Fibroblast of lung (primary cell): Measurements from ENCODE around the gene PLA2G1B.

Experiments used
- CTCF ChIP-seq, 2 donors: IDR thresholded peaks in 1 of 2; conservative IDR thresholded peaks in 1 of 2; 1 replicate in 1 of 2; 2 replicates in 1 of 2; pipeline ENCODE4 v1.5.1; 2011 to 2012; ENCODE audit warnings: low read length in 2 of 2, control low read depth in 1 of 2, inconsistent platforms in 1 of 2, low read depth in 1 of 2, mild to moderate bottlenecking in 1 of 2
- EZH2 ChIP-seq: IDR thresholded peaks from 2 replicates; pipeline ENCODE4 v1.5.1; 2012; ENCODE audit warnings: low read length, control low read depth, mild to moderate bottlenecking; ENCODE audit errors: missing control alignments

DNA sequence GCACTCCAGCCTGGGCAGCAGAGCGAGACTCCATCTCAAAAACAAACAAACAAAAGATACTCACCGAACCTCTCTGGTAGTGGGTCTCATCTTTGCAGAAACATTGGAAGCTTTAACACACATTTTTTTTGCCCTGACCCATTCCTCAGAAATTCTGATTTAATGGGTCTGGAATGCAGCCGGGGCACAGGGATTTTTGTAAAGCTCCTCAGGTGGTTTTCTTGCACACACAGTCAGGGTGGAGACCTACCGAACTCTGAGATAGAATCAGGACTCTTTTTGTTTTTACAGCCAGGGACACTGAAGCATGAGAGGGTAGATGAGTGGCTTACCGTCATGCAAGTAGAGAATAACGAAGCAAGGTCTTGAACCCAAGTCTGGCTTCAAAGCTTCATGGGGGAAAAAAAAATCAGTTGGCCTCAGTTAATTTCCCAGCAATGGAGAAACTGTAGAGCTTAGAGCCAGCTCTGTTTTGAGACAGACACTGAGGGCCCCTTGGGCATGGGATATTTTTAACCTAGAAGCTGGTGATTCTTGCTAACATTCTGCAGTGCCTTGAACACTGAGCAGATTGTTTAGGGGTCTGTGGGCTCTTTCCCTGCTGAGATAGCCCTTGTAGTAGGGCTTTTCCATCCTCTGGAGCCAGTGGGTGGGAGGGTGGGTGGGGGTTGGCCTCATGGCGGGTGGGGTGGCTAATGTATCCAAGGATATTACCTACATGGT lies 40.6 kb downstream of the PLA2G1B start:
- no peak for TF ChIP-seq CTCF (conservative IDR thresholded peaks at IDR 0.05 in 1 of 2, IDR thresholded peaks at IDR 0.05 in 1 of 2; ENCODE audit: low read depth in 1 of 2, low read length in 2 of 2)
- TF ChIP-seq EZH2, result no peak
